Smooth muscle cell of the brain vasculature (primary cell): ENCODE results near the gene KRTAP12-2.

Experiments used
- DNase-seq: peaks from one replicate; pipeline ENCODE4 v3.0.0-alpha.2; 2012; ENCODE audit warnings: low read depth, low spot score

The KRTAP12-2 gene, protein sequence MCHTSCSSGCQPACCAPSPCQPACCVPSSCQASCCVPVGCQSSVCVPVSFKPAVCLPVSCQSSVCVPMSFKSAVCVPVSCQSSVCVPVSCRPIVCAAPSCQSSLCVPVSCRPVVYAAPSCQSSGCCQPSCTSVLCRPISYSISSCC

DNA sequence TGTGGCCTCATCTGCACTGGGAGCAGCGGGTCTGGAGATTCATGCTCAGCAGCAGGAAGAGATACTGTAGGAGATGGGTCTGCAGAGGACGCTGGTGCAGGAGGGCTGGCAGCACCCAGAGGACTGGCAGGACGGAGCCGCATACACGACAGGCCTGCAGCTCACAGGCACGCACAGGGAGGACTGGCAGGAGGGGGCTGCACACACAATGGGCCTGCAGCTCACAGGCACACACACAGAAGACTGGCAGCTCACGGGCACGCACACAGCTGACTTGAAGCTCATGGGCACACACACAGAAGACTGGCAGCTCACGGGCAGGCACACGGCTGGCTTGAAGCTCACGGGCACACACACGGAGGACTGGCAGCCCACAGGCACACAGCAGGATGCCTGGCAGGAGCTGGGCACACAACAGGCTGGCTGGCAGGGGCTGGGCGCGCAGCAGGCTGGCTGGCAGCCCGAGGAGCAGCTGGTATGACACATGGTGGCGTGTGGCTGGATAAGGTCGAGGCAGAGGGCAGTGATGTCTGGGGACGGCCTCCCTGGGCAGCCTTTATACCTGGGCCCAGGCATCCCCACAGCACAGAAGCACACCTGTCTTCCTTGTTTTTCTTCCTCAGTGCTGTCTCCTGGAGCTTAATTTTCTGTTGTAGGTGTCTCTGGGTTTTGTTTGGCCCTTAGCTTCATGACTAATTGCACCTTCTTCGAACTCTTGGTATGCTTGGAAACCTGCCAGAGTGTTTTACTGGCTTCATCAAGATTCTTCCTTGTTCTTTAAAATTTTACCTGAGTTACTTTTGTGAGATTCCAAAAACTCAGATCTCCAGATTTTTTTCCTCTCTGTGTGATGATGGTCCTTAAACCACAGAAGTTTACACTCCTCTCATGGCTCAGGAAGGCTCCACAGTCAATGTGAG lies at the start of gene KRTAP12-2:
KRTAP12-2 (minus strand) TSS at position 527 of the 920 bp plus-strand sequence; CDS start at position 486, 41 bp downstream.
- no peak for DNase-seq

DNA sequence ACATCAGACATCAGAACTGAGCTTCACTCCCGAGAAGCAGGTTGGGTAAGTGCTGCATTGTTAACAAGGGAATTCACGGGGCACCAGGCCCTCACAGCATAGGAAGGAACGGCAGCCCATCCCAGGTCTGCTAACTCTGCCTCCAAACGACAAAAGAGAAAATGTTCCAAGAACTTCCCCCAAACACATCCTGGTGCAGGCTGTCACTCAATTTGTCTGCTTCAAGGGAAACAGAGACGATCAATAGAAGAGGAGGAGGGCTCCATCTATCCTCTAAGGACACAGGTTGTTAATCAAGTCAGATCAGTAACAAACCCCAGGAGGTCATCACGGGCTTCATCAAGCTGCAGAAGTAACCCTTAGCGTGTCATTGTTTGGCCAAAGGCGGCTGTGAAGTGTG lies 48.2 kb upstream of the KRTAP12-2 start:
- no peak for DNase-seq

GRCh38 chr21:44713846-44714245 lies 47.1 kb upstream of the KRTAP12-2 start:
- DNase-seq = no peak

DNA sequence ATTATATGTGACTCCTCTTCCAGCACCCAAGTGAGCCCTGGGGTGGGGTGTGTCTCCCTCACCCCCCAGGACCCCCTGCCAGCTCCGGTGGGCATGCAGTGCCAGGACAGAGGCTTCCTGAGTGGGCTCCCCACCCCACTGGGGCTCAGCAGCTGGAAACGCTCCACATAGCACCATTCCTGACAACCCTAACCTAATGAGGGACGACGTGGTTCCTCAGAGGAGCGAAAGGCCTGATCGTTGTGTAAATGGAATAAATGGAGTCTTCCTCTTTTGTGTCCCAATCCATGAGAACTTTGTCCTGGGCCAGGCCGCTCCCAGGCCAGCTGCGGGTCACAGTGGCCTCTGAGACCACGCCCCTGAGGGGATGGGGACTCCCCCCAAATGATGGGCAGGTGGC lies 46.4 kb upstream of the KRTAP12-2 start:
- no peak for DNase-seq

DNA sequence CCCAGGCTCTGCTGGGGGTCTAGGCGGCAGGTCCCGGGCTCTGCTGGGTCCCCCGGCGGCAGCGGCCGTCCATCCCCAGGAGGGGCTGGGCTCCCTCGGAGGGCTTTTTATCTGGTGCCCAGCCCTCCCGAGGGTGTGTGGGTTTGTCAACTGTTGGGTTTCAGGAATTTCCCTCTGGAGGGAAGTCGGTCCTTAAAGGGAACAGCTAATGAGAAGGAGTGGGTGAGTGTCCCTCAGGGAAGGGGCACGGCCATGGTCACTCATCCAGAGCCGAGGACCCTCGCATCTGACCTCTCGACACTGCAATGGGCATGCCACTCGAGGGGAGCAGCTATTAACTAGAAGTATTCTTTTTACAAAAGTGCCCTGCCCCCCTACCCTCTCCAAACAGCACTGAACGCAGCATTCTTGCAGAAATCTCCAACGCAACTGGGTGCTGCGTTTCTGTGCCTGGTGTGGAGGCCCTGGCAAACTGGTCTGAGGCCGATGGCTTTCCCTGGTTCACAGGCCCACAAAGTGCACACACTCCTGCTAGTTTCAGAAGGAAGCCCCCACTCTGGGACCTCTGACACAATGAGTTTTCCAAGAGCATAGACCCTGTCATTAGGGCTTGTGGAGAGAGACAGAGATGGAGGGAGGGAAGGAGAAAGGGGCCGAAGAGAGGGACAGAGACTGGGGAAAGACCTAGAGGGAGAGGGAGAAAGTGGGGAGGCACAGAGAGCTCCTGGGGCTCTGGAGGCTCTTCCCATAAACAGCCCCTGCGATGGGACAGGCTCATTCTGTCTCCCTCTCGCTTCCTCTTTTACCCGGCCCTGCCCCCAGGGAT lies 45.7 kb upstream of the KRTAP12-2 start:
- no peak for DNase-seq

DNA sequence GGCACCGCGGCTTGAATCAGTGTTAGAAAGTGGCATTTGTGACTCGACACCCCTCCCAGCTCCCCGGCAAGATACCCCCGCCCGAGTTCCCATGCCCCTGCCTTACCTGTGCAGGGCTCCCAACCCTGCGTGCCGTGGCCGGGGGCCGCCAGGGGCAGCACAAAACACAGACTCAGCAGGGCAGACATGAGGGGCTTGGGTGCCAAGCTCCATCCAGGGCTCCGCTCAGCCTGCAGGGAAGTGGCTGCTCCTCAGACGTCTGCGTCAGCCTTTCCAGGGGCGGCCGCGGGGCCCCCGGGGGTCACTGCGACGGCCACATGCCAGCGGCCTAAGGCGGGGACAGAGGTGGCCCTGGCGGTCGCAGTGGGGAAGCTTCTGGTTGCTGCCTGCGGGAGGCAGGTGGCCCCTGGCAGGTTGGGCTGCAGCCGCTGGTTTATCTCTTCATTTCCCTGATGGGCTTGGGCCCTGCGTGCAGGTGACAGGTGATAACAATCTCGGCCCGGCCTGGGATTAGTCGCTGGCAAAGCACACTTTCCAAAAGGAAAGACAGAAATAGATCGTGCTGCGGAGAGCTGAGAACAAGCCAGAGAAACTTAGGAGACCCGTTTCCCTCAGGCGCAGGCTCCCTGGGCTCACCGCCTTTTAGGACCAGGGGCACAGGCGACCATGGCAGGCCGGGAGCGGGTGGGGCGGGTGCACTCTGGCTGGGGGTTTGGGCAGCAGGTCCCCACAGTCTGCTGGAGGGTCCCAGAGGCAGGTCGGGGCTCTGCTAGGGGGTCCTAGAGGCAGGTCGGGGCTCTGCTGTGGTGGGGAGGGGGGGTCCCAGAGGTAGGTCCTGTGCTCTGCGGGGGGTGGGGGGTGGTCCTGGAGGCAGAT lies 44.8 kb upstream of the KRTAP12-2 start, which contains the start of gene TSPEAR:
TSPEAR (minus strand) TSS at position 246 of the 876 bp plus-strand sequence; CDS start at position 188, 58 bp downstream.
- DNase-seq = no peak

DNA sequence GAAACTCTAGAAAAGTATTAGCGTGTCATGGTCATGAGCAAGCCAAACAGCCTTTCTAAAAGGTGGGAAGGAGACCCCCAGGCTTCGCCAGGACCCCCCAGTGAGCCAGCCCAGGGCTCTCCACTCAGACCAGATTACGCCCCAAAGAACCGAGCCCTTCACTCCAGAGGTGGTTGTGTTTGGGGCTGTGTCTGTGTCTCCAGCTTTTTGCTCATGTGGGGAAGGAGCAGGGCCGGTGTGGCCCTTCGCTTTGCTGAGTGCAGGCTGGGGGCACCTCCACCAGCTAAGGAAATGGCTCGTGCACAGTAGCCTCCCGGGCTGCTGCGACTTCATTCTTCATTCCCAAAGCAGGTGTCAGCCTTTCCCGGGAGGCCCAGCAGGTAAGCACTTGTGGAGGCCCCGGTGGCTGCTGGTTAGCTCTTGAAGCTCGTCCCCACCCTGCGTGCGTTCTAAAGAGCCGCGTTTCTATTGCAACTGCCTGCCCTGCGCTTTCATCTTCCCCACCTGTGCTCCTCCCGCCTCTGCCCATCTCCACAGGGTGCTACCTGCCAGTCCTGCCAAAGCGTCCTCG lies 44.1 kb upstream of the KRTAP12-2 start:
- no peak for DNase-seq

- no peak for DNase-seq
Measured at GRCh38 chr21:44710294-44710665, 43.6 kb upstream of the KRTAP12-2 start.

- DNase-seq = no peak
Measured at GRCh38 chr21:44709426-44710293, 42.9 kb upstream of the KRTAP12-2 start.

DNA sequence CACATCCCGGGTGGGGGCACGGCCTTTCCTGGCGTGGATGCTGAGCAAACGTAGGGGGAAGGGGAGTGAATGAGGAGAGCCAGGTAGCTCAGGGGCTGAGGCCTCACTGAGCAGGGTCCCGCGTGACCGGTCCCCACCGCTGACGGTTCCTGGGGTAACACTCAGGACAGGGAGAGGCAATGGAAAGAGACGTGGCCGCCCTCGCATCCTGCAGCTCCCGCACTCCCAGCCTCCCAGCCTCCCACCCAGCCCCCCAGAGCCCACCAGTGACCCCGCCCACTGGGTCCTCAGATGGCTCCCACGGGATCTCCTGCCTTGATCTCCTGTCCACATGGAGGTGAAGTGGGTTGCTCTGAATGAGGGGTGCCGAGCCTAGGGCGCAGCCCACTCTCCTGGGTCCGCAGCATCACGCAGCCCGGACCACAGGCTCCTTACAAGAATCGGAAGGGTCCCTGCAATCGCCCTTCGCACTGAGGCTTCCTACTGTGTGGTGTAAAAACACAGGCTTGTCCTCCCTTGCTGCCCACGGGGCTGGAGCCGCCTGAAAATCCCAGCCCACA lies 42.2 kb upstream of the KRTAP12-2 start:
- no peak for DNase-seq

- no peak for DNase-seq
Measured at GRCh38 chr21:44708213-44708865, 41.6 kb upstream of the KRTAP12-2 start.

DNA sequence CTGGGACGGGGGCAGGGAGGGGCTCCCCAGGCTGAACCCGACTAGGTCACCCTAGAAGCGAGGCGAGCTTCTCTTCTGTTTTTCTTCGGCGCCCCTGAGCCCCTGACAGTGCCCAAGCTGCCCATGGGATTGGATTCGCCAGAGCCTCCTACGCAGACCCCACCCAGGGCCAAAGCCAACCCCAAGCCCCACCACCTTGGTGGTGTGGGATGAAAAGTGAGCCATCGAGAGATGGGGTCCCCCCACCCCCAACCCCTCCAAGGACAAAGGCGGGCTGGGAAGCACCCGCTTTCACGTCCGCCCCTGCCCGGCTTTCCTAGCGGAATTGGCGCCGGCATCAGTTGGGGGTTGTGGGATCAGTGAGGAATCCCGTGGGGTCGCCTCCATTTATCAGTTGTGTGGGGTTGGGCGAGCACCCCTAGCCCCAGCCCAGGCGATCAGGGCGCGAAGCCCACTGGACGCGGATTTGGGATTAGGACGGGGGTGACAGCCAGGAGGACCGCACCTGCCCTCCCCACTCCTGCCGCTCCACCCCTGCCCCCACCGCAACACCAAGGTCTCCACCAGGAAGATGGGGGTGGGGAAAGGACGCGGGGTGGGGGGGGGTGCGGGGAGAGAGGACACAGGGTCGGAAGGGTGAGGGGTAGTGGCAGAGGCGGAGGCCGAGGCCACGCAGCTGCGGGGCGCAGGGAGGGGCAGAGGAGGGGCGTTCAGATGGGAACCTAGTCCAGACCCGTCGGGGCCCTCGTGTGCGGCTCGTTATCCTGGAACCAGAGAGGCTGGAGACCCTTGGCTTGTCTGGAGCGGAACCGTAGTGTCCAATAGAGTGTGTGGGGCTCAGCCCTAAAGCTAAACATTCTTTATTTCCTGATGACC lies 40.2 kb upstream of the KRTAP12-2 start:
- DNase-seq = no peak

DNA sequence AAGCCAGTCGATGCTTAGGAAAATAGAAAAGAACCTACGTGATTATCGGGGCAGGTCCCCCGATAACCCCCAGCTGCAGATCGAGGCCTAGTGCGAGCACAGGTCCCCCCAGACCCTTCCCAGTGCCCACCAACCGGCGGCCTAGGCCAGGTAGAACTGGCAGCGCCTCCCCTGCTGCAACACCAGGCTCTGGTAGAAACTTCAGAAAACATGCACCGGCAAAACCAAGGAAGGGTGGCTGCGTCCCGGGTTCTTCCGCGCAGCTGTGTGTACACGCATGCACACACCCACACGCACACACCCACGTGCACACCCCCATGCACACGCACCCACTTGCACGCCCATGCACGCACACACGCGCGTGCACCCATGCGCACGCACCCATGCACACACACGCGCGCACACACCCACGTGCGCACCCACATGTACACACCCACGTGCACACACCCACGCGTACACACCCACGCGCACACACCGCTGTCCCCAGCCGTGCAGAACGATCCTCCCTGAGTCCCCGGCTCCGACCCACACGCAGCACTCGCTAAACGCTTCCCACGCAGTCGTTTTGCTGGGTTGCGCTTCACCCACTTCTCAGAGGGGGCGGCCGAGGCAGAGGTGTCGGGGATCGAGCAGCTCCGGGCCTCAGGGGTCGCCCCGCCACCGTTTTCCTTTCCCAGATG lies 39.4 kb upstream of the KRTAP12-2 start:
- no peak for DNase-seq

GRCh38 chr21:44704636-44705001 lies 37.9 kb upstream of the KRTAP12-2 start:
- no peak for DNase-seq

DNA sequence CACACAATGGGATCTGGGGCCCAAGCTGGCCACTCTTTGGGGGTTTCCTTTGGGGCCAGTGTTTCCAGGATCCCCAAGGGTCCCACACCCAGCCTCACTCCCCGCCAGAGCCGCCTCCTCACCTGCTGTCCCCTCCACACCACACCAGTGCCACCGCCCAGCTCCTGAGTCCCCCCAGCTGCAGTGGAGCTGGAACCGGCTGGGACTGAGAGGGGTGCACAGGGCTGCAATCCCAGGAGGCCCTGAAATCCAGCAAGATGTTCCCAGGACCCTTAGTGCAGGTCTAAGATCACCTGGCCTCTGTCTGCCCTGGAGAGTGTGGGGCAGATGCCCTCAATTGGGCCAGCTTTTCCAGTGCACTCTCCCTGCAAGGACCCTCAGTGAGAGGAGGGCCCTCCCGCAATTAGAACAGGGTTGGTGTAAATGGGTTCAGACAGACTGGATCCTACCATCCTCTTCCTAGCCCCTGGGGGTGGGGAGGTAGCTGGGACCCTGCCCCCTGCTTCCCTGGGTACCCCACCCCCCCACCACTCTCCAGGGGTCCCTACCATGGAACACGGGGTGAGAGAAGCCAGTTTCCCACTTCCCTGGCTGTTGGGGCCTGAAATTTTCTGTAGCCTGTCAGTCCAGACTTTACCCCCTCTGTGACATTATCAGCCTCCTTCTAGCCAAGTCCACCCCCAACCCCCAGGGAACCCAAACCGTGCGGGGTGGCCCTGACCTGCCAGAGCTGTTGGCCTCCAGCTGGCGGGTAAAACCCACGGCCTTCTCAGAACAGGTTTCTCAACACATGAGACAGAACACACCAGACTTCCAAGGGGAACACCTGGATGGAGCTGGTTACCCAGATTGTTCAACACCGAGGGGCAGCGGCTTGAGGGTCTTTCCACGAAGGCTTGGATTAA lies 37.3 kb upstream of the KRTAP12-2 start:
- no peak for DNase-seq

DNA sequence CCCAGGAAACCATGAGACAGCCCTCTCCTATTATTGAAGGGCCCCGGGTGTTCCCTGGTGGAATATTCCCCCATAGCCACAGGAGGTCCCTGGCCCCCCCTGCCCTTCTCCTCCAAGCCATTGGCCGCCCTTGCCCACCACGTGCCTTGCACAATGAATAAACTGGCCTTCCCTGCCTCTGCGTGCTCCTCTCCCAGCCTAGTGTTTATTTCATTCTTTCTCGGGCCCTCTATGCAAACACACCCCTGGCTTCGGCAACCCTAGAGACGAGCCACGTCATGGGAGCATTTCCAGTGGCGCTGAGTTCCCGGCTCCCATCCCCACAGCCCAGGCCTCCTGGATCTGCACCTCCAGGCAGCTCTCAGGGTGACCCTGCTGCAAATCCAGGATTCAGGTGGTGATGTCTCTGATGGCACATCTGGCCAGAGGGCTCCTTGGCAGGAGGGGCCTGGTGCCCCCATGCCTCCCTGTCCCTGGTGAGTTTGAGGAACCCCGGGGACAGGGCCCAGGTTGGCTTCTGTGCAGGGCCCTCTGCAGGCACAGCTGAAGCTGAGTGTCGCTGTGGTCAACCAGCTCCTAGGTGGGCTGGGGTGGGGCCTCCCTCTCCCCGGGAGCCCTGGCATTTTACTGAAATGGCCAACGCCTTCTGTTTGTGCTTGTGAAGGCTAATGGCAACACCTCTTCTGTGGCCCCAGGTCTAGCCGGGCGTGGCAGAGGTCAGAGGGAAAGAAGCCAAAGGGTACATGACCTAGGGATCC lies 36.4 kb upstream of the KRTAP12-2 start:
- DNase-seq = no peak
